Keratinocyte (primary cell): ENCODE measurements around the gene UQCR10.

Source experiments
- EZH2 ChIP-seq: IDR thresholded peaks from one replicate; pipeline ENCODE4 v1.6.1; 2012; ENCODE audit warnings: inconsistent platforms, mild to moderate bottlenecking, low read length, moderate library complexity
- TF ChIP-seq, protein P1 (sequence below), 3 experiments: IDR thresholded peaks in 1 of 3; conservative IDR thresholded peaks in 1 of 3; optimal IDR thresholded peaks in 1 of 3; 2 replicates in 2 of 3; 3 replicates in 1 of 3; pipeline versions ENCODE3 to v1.5.1; 2011; ENCODE audit warnings: low read length in 3 of 3, mild to moderate bottlenecking in 3 of 3, moderate library complexity in 2 of 3, control low read depth in 1 of 3, inconsistent platforms in 1 of 3; ENCODE audit not compliant: insufficient read depth in 2 of 3; ENCODE audit errors: extremely low read depth in 1 of 3

DNA sequence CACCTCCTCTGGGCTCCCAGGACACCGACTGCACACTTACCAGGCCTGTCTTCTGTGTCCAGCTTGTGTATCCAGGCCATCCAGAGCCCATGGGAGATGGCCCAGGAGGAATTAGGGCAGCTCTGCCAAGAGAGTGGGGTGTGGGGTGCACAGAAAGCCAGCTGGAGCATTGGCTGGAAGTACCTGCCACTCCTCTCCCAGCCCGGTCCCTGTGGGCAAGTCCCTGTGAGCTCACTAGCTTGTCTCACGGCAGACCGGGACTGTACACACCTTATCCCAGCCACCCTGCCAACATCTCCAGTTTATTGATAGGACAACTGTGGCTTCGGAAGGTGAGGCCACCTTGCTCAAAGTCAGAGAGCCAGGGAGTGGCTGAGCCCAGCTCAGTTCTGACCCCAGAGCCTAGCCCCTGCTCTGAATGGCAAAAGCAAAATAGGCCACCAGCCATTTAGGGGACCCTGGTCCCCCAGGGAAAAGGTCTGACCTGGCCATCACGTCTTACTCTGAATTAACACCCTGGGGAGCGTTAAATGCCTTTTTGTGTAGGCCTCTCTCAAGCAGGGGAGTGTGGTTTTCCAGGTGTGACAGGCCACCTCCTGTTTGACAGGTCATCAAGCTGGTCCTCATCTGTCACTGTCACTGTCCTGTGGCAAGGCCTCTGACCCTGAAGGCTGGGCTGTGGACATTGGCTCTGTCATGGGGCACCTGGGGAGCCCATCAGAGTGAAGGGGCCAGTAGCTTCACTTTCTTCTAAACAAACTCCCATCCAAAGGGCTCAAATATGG is 15.1 kb downstream of the UQCR10 start:
- TF ChIP-seq EZH2: no peak
- TF ChIP-seq, protein P1, sequence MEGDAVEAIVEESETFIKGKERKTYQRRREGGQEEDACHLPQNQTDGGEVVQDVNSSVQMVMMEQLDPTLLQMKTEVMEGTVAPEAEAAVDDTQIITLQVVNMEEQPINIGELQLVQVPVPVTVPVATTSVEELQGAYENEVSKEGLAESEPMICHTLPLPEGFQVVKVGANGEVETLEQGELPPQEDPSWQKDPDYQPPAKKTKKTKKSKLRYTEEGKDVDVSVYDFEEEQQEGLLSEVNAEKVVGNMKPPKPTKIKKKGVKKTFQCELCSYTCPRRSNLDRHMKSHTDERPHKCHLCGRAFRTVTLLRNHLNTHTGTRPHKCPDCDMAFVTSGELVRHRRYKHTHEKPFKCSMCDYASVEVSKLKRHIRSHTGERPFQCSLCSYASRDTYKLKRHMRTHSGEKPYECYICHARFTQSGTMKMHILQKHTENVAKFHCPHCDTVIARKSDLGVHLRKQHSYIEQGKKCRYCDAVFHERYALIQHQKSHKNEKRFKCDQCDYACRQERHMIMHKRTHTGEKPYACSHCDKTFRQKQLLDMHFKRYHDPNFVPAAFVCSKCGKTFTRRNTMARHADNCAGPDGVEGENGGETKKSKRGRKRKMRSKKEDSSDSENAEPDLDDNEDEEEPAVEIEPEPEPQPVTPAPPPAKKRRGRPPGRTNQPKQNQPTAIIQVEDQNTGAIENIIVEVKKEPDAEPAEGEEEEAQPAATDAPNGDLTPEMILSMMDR (optimal IDR thresholded peaks at IDR 0.05 in 1 of 3, IDR thresholded peaks at IDR 0.05 in 1 of 3, conservative IDR thresholded peaks at IDR 0.05 in 1 of 3; ENCODE audit: extremely low read depth in 1 of 3, insufficient read depth in 2 of 3, low read length in 3 of 3): no peak
